H1 (cell line): ENCODE data around the gene MRPL28. TPM values are rescaled to one million over a fixed set of nuclear protein-coding genes. Genes with fewer than 3 reads are reported as not detected.

Source experiments
- CTCF ChIA-PET: fragments of 300-600 bp; sonication (Branson Sonifier 250); formaldehyde crosslinking; loops from one replicate; lab custom pipeline; 2021; ENCODE audit not compliant: partially characterized antibody; lab: Charles Lee
- POLR2A ChIA-PET: fragments of 300-600 bp; sonication (Branson Sonifier 250); formaldehyde crosslinking; loops from one replicate; lab custom pipeline; 2021; ENCODE audit warnings: inconsistent platforms; ENCODE audit not compliant: partially characterized antibody; lab: Charles Lee
- DNase-seq, 2 experiments: peaks; one replicate each; pipeline versions ENCODE4 v3.0.0 to v3.0.0-alpha.2; 2010 to 2022; ENCODE audit warnings: low spot score in 2 of 2, low read depth in 1 of 2, mixed read lengths in 1 of 2
- FAIRE-seq: peaks from 2 replicates; lab custom pipeline; 2011; peaks lifted over from hg19 to GRCh38; lab: Jason Lieb, UNC
- H2AFZ ChIP-seq: 2 replicates; pipeline ENCODE4 v1.8.1; 2012; ENCODE audit warnings: low read length, inconsistent platforms
- H2AK5ac ChIP-seq: 2 replicates; pipeline ENCODE4 v1.6.1; 2013; ENCODE audit warnings: low read depth, low read length
- H2BK120ac ChIP-seq: replicated peaks from 2 replicates; pipeline ENCODE3; 2013; ENCODE audit warnings: low read depth, low read length, inconsistent platforms
- H2BK12ac ChIP-seq: 2 replicates; pipeline ENCODE4 v1.6.1; 2013; ENCODE audit warnings: low read depth, low read length
- H2BK15ac ChIP-seq: 2 replicates; pipeline ENCODE4 v1.6.1; 2013; ENCODE audit warnings: low read length
- H2BK20ac ChIP-seq: 2 replicates; pipeline ENCODE4 v1.6.1; 2013; ENCODE audit warnings: low read length
- H2BK5ac ChIP-seq: 2 replicates; pipeline ENCODE4 v1.6.1; 2013; ENCODE audit warnings: low read depth, low read length
- H3K14ac ChIP-seq: 2 replicates; pipeline ENCODE4 v1.6.1; 2013; ENCODE audit warnings: inconsistent platforms; ENCODE audit not compliant: insufficient read length
- H3K18ac ChIP-seq: 2 replicates; pipeline ENCODE4 v1.6.1; 2013; ENCODE audit warnings: low read length; ENCODE audit errors: extremely low read depth
- H3K23ac ChIP-seq: 2 replicates; pipeline ENCODE4 v1.6.1; 2013; ENCODE audit warnings: inconsistent platforms; ENCODE audit not compliant: insufficient read length
- H3K23me2 ChIP-seq: 2 replicates; pipeline ENCODE4 v1.6.1; 2013; ENCODE audit warnings: low read depth, low read length
- H3K27ac ChIP-seq: 2 replicates; pipeline ENCODE4 v1.6.1; 2011; ENCODE audit warnings: low read depth, low read length, inconsistent platforms
- H3K27me3 ChIP-seq, 4 experiments: replicated peaks in 1 of 4; 1 replicate in 1 of 4; 2 replicates in 3 of 4; pipeline versions ENCODE4 v1.6.1 to v1.8.1; 2011 to 2013; ENCODE audit warnings: low read length in 3 of 4, mild to moderate bottlenecking in 3 of 4, inconsistent platforms in 2 of 4, mixed read lengths in 2 of 4, moderate library complexity in 1 of 4; ENCODE audit not compliant: control insufficient read depth in 3 of 4, insufficient read depth in 3 of 4; ENCODE audit errors: extremely low read depth in 1 of 4
- H3K36me3 ChIP-seq, 4 experiments: 2 replicates each; pipeline versions ENCODE4 v1.6.1 to v1.8.1; 2011 to 2013; ENCODE audit warnings: mild to moderate bottlenecking in 4 of 4, low read length in 3 of 4, moderate library complexity in 2 of 4, control low read depth in 1 of 4, inconsistent platforms in 1 of 4; ENCODE audit not compliant: insufficient read depth in 4 of 4, control insufficient read depth in 2 of 4
- H3K4ac ChIP-seq: replicated peaks from 2 replicates; pipeline ENCODE3; 2013; ENCODE audit warnings: low read length, low read depth, mixed read lengths, inconsistent platforms; ENCODE audit not compliant: insufficient read length
- H3K4me1 ChIP-seq, 4 experiments: replicated peaks in 1 of 4; 1 replicate in 1 of 4; 2 replicates in 3 of 4; pipeline versions ENCODE4 v1.6.1 to v1.8.1; 2011 to 2013; ENCODE audit warnings: low read length in 3 of 4, inconsistent platforms in 2 of 4, mixed read lengths in 1 of 4; ENCODE audit not compliant: insufficient read depth in 4 of 4, control insufficient read depth in 3 of 4
- H3K4me2 ChIP-seq, 2 experiments: 2 replicates each; pipeline versions ENCODE4 v1.6.1 to v1.8.1; 2011 to 2013; ENCODE audit warnings: low read depth in 2 of 2, low read length in 2 of 2, control low read depth in 1 of 2, inconsistent platforms in 1 of 2, mild to moderate bottlenecking in 1 of 2; ENCODE audit not compliant: insufficient read depth in 1 of 2
- H3K4me3 ChIP-seq, 4 experiments: fragments of 200-600, 300-600 bp in 1 of 4; sonication (generic), shearing (Covaris generic), sonication (Bioruptor Twin) in 1 of 4; 2 replicates each; pipeline versions ENCODE4 v1.5.1 to v1.8.1; 2011 to 2016; ENCODE audit warnings: low read length in 4 of 4, low read depth in 3 of 4, control low read depth in 2 of 4, inconsistent platforms in 2 of 4, mild to moderate bottlenecking in 2 of 4, mixed read lengths in 1 of 4, moderate library complexity in 1 of 4; ENCODE audit not compliant: insufficient read depth in 2 of 4; ENCODE audit errors: extremely low read depth in 1 of 4
- H3K56ac ChIP-seq: replicated peaks from 2 replicates; pipeline ENCODE3; 2013; ENCODE audit warnings: low read depth, mild to moderate bottlenecking, mixed read lengths, low read length, inconsistent platforms; ENCODE audit not compliant: insufficient read length
- H3K79me1 ChIP-seq: 2 replicates; pipeline ENCODE4 v1.6.1; 2013; ENCODE audit warnings: low read depth, low read length, control low read depth
- H3K79me2 ChIP-seq, 2 experiments: 2 replicates each; pipeline versions ENCODE4 v1.6.1 to v1.8.1; 2012 to 2013; ENCODE audit warnings: low read length in 2 of 2, mild to moderate bottlenecking in 2 of 2, inconsistent platforms in 1 of 2; ENCODE audit not compliant: insufficient read depth in 2 of 2, control insufficient read depth in 1 of 2
- H3K9ac ChIP-seq, 4 experiments: replicated peaks in 1 of 4; 1 replicate in 1 of 4; 2 replicates in 3 of 4; pipeline versions ENCODE4 v1.6.1 to v1.8.1; 2011 to 2013; ENCODE audit warnings: low read depth in 3 of 4, low read length in 3 of 4, control low read depth in 2 of 4, mild to moderate bottlenecking in 2 of 4, moderate library complexity in 2 of 4, inconsistent platforms in 1 of 4; ENCODE audit errors: extremely low read depth in 1 of 4
- H3K9me3 ChIP-seq, 2 experiments: 2 replicates each; pipeline versions ENCODE4 v1.6.1 to v1.8.1; 2012 to 2013; ENCODE audit warnings: mild to moderate bottlenecking in 2 of 2, moderate library complexity in 2 of 2, control low read depth in 1 of 2, inconsistent platforms in 1 of 2, low read depth in 1 of 2, low read length in 1 of 2, mixed read lengths in 1 of 2; ENCODE audit not compliant: insufficient read depth in 2 of 2
- H4K20me1 ChIP-seq, 2 experiments: replicated peaks in 1 of 2; 2 replicates each; pipeline versions ENCODE3 to v1.8.1; 2011 to 2013; ENCODE audit warnings: inconsistent platforms in 2 of 2, low read length in 2 of 2, mild to moderate bottlenecking in 1 of 2; ENCODE audit not compliant: insufficient read depth in 2 of 2, control insufficient read depth in 1 of 2
- H4K5ac ChIP-seq: 2 replicates; pipeline ENCODE4 v1.6.1; 2013; ENCODE audit warnings: low read length, low read depth, mixed read lengths, inconsistent platforms; ENCODE audit not compliant: insufficient read length
- H4K8ac ChIP-seq: 2 replicates; pipeline ENCODE4 v1.8.0; 2013; ENCODE audit warnings: mild to moderate bottlenecking, moderate library complexity, low read length, inconsistent platforms; ENCODE audit not compliant: insufficient read depth; ENCODE audit errors: extremely low read depth
- H4K91ac ChIP-seq: replicated peaks from 2 replicates; pipeline ENCODE3; 2013; ENCODE audit warnings: low read length, mixed read lengths, inconsistent platforms; ENCODE audit not compliant: insufficient read length
- CREB1 ChIP-seq: IDR thresholded peaks from 2 replicates; pipeline ENCODE4 v1.6.1; 2012; ENCODE audit warnings: inconsistent platforms
- JUND ChIP-seq: IDR thresholded peaks from 2 replicates; pipeline ENCODE4 v1.6.1; 2011; ENCODE audit warnings: mild to moderate bottlenecking, improper control_type of control experiment, low read length
- NANOG ChIP-seq: IDR thresholded peaks from 2 replicates; pipeline ENCODE4 v1.6.1; 2011; ENCODE audit warnings: low read length, low read depth, mild to moderate bottlenecking, inconsistent platforms; ENCODE audit not compliant: insufficient read depth, poor library complexity, severe bottlenecking
- RAD21 ChIP-seq, 2 experiments: IDR thresholded peaks in 1 of 2; conservative IDR thresholded peaks in 1 of 2; 2 replicates each; pipeline ENCODE4 v1.6.1; 2011; ENCODE audit warnings: low read depth in 2 of 2, low read length in 2 of 2, improper control_type of control experiment in 1 of 2, inconsistent platforms in 1 of 2, mild to moderate bottlenecking in 1 of 2, moderate library complexity in 1 of 2
- RBBP5 ChIP-seq: IDR thresholded peaks from 2 replicates; pipeline ENCODE4 v1.7.1; 2012; ENCODE audit warnings: low read depth, mild to moderate bottlenecking, inconsistent platforms, low read length, moderate library complexity, borderline replicate concordance
- RNF2 ChIP-seq: fragments of 200-900, 300-1000 bp; sonication (generic); IDR thresholded peaks from 2 replicates; pipeline ENCODE4 v1.7.1; 2016; ENCODE audit warnings: borderline replicate concordance, low read depth, mild to moderate bottlenecking, antibody characterized with exemption, low read length; ENCODE audit not compliant: poor library complexity, severe bottlenecking; ENCODE audit errors: missing control alignments
- SIN3A ChIP-seq, 2 experiments: IDR thresholded peaks in 1 of 2; conservative IDR thresholded peaks in 1 of 2; 2 replicates each; pipeline ENCODE4 v1.6.1; 2011 to 2012; ENCODE audit warnings: low read length in 2 of 2, improper control_type of control experiment in 1 of 2, low read depth in 1 of 2, mild to moderate bottlenecking in 1 of 2
- TCF12 ChIP-seq: IDR thresholded peaks from 2 replicates; pipeline ENCODE4 v1.6.1; 2011; ENCODE audit warnings: low read depth, mild to moderate bottlenecking, low read length
- WGBS, 2 experiments: shearing (Covaris generic) in 1 of 2; methylation state at CpG; one replicate each; pipeline versions ENCODE4 v1.1.6 to v1.1.7; 2013 to 2015; ENCODE audit warnings: low lambda C conversion rate in 2 of 2, mixed read lengths in 2 of 2, inconsistent platforms in 1 of 2, low coverage in 1 of 2, missing lambda C conversion rate in 1 of 2; ENCODE audit not compliant: insufficient replicate concordance in 2 of 2, insufficient coverage in 1 of 2, insufficient read length in 1 of 2; ENCODE audit errors: extremely low coverage in 1 of 2, missing lambda C conversion rate in 1 of 2; 5-methylcytosine and 5-hydroxymethylcytosine counted together
- polyA plus RNA-seq, 7 experiments: library from polyadenylated mRNA; depleted of rRNA in 3 of 7; stranded (reverse) in 5 of 7; unstranded in 2 of 7; fragments of >200 nt in 5 of 7; fragments of 200-250 nt in 2 of 7; gene quantifications; 1 replicate in 5 of 7; 2 replicates in 1 of 7; 4 replicates in 1 of 7; pipeline versions ENCODE4 v1.2.1 to v1.2.3, GENCODE V29; 2011 to 2013; ENCODE audit warnings: missing spikeins in 2 of 7, mixed read lengths in 2 of 7
- total RNA-seq: library from RNA; stranded (reverse); fragmentation: NEBNext Ultra II Directional; extraction: Animal tissue kit (Norgen Biotek cat#: 25700); gene quantifications from 2 replicates; pipeline ENCODE4 v1.2.1, GENCODE V29; 2021
- TF ChIP-seq, protein P1 (sequence below): IDR thresholded peaks from 2 replicates; pipeline ENCODE4 v1.6.1; 2012; ENCODE audit warnings: inconsistent platforms

The MRPL28 gene
- total and polyA plus RNA-seq, 2 of the 8 experiments (the other 6 are each of a cell fraction or from before 2014, with no cell fraction given) = 88.9 to 188 TPM

DNA sequence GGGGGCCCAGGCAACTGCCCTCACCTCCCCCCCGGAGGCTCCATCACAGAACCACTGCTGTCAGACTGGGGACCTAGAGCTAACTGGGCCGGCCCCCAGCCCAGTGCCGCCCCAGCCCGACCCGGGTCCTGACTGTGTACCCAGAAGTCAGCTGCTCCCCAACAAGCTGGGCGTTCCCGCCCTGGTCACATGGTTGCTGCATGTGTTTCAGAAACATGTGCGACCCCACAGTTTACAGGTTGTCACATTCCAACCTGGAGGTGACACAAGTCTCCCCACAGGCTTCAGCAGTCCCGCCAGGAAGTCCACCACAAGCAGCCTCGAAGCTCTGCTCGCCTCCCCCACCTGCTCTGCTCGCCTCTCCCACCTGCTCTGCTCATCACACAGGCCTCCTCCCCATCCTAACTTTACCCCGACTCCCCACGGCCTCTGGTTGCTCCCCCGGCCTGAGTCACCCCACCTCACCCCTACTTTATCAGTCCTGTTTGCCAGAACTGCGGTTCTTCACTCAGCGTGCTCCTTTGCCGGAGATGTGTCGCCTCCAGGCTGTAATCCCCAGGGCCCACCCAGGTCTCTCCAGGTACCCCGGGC, 968 bp downstream of the MRPL28 start:
- no peak overlapping the region; the same call in 1 of the 2 replicates for H4K8ac ChIP-seq
- H3K27me3 ChIP-seq = no peaks in the 10 kb centered on the region
- H3K36me3 ChIP-seq = peaks cover 17 to 43% (median 35%) of the 10 kb centered on the region in 4 experiments
- H2AK5ac ChIP-seq = no peak overlapping the region
- H3K23ac ChIP-seq = no peak overlapping the region
- no peak overlapping the region for H2AFZ ChIP-seq
- TF ChIP-seq RAD21 (IDR thresholded peaks at IDR 0.05 in 1 of 2, conservative IDR thresholded peaks at IDR 0.05 in 1 of 2; ENCODE audit: low read depth in 2 of 2, low read length in 2 of 2) (no peak), SIN3A (conservative IDR thresholded peaks at IDR 0.05 in 1 of 2, IDR thresholded peaks at IDR 0.05 in 1 of 2; ENCODE audit: low read depth in 1 of 2, low read length in 2 of 2) (no peak), CREB1 (no peak), RBBP5 (no peak), RNF2 (no peak), TCF12 (no peak), JUND (no peak), NANOG (no peak)
- TF ChIP-seq, protein P1, sequence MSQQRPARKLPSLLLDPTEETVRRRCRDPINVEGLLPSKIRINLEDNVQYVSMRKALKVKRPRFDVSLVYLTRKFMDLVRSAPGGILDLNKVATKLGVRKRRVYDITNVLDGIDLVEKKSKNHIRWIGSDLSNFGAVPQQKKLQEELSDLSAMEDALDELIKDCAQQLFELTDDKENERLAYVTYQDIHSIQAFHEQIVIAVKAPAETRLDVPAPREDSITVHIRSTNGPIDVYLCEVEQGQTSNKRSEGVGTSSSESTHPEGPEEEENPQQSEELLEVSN = 0 out of 2 replicates have a peak, but pooled peaks have one; percentile 20
- H4K5ac ChIP-seq = no peak overlapping the region
- H3K79me2 ChIP-seq = no peaks in the 10 kb centered on the region; a peak in 1 of 4 replicates
- 0 out of 2 replicates have a peak overlapping the region, but pooled peaks have one; percentile 63 for H2BK5ac ChIP-seq
- H3K18ac ChIP-seq = peak overlapping the region; percentile 19; the same call in 1 of the 2 replicates
- no peaks in the 10 kb centered on the region; the same call in 1 of the 2 replicates for H3K79me1 ChIP-seq
- no peak overlapping the region for H2BK20ac ChIP-seq
- H3K4ac ChIP-seq = peak overlapping the region; percentile 32
- POLR2A ChIA-PET = interaction anchor here (0.8 to 2.5 kb wide), 7 partner anchors 10 to 347 kb away, joined by 3 to 11 read pairs (median 5); partner anchors contain the start of gene DECR2
- H3K27ac ChIP-seq = no peak overlapping the region
- H4K20me1 ChIP-seq = peaks cover 3 to 24% of the 10 kb centered on the region in 2 experiments
- H3K9ac ChIP-seq = peak overlapping the region in 1 of 4 experiments; percentile 13; a peak in 1 of 7 replicates
- H3K4me1 ChIP-seq = peaks cover 0 to 10% (median 8%) of the 10 kb centered on the region in 4 experiments; a peak in 5 of 7 replicates
- H2BK12ac ChIP-seq = no peak overlapping the region
- no peaks in the 10 kb centered on the region for H3K9me3 ChIP-seq
- CTCF ChIA-PET = interaction anchor here (1.1 to 1.4 kb wide), 3 partner anchors 21 to 88 kb away, joined by 3 read pairs; no protein-coding TSS in a partner anchor
- DNase-seq (peak in 1 of 2 experiments; percentile 46), FAIRE-seq (no peak)
- peak overlapping the region; percentile 23 to 60 (median 49); a peak in 6 of 8 replicates for H3K4me3 ChIP-seq
- no peaks in the 10 kb centered on the region; the same call in 1 of the 2 replicates for H3K23me2 ChIP-seq
- peak overlapping the region; percentile 70 to 76 for H3K4me2 ChIP-seq
- no peak overlapping the region for H3K14ac ChIP-seq
- no peak overlapping the region for H2BK120ac ChIP-seq
- H3K56ac ChIP-seq = no peak overlapping the region
- H4K91ac ChIP-seq = peak overlapping the region; percentile 42
- no peak overlapping the region; the same call in 1 of the 2 replicates for H2BK15ac ChIP-seq
- WGBS, 2 experiments = 86% methylated on average over 20 of the region's 20 CpGs; no CpG with 5 or more reads in 1 of the 2 experiments
